HG02759 (cell line): ENCODE data around the gene CCDC88C.
A peak's percentile ranks its signal among the peaks of the same experiment; 100 is the strongest.

Experiments
- ATAC-seq: cut with Tn5 transposase; IDR thresholded peaks from one replicate; pipeline ENCODE4 v1.9.1; 2021; ENCODE audit warnings: mild to moderate bottlenecking, moderate library complexity; ENCODE audit not compliant: unreplicated experiment

The CCDC88C gene

GRCh38 chr14:91316761-91317160 lies 100.9 kb downstream of the CCDC88C start:
- ATAC-seq = no peak

GRCh38 chr14:91315844-91316267 lies 101.8 kb downstream of the CCDC88C start:
- ATAC-seq = peak; percentile 82

- ATAC-seq = no peak
Observed at GRCh38 chr14:91313852-91314251, 103.8 kb downstream of the CCDC88C start.

GRCh38 chr14:91313154-91313850 lies 104.3 kb downstream of the CCDC88C start:
- ATAC-seq = no peak

- ATAC-seq = no peak
Observed at GRCh38 chr14:91311284-91311662, 106.3 kb downstream of the CCDC88C start.

GRCh38 chr14:91310606-91311283 lies 106.9 kb downstream of the CCDC88C start:
- ATAC-seq = no peak

- no peak for ATAC-seq
Observed at GRCh38 chr14:91309756-91310280, 107.8 kb downstream of the CCDC88C start.

- ATAC-seq = no peak
Observed at GRCh38 chr14:91308337-91308736, 109.3 kb downstream of the CCDC88C start.

GRCh38 chr14:91307652-91308051 lies 110.0 kb downstream of the CCDC88C start:
- no peak for ATAC-seq

- no peak for ATAC-seq
Observed at GRCh38 chr14:91307046-91307445, 110.6 kb downstream of the CCDC88C start.

GRCh38 chr14:91306547-91306946 lies 111.1 kb downstream of the CCDC88C start:
- ATAC-seq = no peak

- no peak for ATAC-seq
Observed at GRCh38 chr14:91305650-91306431, 111.8 kb downstream of the CCDC88C start.

GRCh38 chr14:91303924-91304229 lies 113.7 kb downstream of the CCDC88C start:
- ATAC-seq = no peak

GRCh38 chr14:91303091-91303923 lies 114.3 kb downstream of the CCDC88C start:
- ATAC-seq = peak; percentile 74

GRCh38 chr14:91302391-91302790 lies 115.2 kb downstream of the CCDC88C start:
- no peak for ATAC-seq

GRCh38 chr14:91300957-91301356 lies 116.7 kb downstream of the CCDC88C start:
- no peak for ATAC-seq

- no peak for ATAC-seq
Observed at GRCh38 chr14:91300283-91300895, 117.2 kb downstream of the CCDC88C start.

- ATAC-seq = no peak
Observed at GRCh38 chr14:91299121-91300115, 118.2 kb downstream of the CCDC88C start.

- ATAC-seq = no peak
Observed at GRCh38 chr14:91298576-91298975, 119.0 kb downstream of the CCDC88C start.
